GM20000 (cell line): ENCODE measurements around the gene CADM2.

Experiments
- DNase-seq: peaks from one replicate; pipeline ENCODE4 v3.0.0; 2012; ENCODE audit warnings: low spot score
- TF ChIP-seq, protein P1 (sequence below): IDR thresholded peaks from 2 replicates; pipeline ENCODE4 v1.5.1; 2012; ENCODE audit warnings: mild to moderate bottlenecking, control low read depth; ENCODE audit errors: extremely low read depth, missing control alignments

The CADM2 gene

GRCh38 chr3:85161544-85161943 is 202.8 kb downstream of the CADM2 start:
- DNase-seq = no peak
- TF ChIP-seq, protein P1, sequence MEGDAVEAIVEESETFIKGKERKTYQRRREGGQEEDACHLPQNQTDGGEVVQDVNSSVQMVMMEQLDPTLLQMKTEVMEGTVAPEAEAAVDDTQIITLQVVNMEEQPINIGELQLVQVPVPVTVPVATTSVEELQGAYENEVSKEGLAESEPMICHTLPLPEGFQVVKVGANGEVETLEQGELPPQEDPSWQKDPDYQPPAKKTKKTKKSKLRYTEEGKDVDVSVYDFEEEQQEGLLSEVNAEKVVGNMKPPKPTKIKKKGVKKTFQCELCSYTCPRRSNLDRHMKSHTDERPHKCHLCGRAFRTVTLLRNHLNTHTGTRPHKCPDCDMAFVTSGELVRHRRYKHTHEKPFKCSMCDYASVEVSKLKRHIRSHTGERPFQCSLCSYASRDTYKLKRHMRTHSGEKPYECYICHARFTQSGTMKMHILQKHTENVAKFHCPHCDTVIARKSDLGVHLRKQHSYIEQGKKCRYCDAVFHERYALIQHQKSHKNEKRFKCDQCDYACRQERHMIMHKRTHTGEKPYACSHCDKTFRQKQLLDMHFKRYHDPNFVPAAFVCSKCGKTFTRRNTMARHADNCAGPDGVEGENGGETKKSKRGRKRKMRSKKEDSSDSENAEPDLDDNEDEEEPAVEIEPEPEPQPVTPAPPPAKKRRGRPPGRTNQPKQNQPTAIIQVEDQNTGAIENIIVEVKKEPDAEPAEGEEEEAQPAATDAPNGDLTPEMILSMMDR = no peak

- DNase-seq = no peak
- TF ChIP-seq, protein P1 = no peak
Observed at GRCh38 chr3:85162905-85163304, 204.1 kb downstream of the CADM2 start.

- no peak for DNase-seq
- TF ChIP-seq, protein P1 = no peak
Observed at GRCh38 chr3:85164436-85164835, 205.6 kb downstream of the CADM2 start.

DNA sequence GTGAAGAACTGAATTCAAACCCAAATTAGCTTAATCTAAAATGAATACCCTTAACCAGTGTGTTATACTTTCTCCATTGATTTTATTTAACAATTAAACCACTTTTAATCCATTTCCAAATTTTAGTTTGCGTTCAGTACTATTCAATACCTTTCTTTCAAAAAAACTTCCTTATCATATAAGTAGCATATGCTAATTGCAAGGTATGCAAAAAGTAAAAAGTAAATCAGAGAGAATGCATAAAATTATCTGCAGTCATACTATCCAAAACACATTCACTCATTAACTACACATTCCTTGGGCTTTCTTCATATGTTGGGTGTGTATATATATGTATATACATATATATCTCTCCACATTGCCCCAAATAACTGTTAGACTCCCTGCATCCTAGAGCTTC is 208.8 kb downstream of the CADM2 start:
- TF ChIP-seq, protein P1 = no peak
- DNase-seq = no peak

DNA sequence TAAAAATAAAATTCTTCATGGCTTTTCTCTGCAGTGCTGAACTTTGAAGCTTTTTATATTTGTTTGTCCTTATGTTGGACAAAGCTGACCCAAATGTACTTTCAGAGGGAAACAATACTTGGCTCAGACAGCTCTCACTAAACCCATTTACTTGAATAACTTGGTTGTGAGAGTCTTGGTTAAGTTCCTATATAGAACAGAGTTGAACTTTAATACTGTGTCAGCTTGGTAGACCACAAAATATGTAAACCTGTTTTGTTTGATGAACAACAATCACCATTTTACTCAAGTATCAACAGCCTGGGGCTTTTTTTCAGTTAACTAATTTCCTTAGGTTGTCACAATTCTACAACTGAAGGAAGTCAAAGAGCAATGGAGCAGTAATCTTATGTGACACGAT is 211.9 kb downstream of the CADM2 start:
- TF ChIP-seq, protein P1 = no peak
- no peak for DNase-seq

DNA sequence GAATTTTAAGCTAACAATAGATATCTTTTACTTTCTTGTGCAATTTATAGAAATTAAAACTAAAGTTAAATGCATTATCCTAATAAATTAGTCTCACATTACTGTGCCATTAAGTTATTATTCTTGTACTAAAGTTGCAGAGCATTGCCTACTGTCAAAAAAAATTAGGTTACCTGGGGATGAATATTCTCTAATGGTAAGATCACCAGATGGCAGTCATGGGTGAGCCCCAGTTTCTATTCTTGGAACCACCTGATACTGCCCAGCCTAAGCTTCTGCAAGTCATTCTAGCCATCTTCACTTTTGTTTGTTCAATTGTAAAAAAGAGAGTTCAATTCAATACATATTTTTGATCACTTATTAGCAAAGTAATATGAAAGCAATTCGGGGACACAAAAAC is 213.2 kb downstream of the CADM2 start:
- no peak for DNase-seq
- TF ChIP-seq, protein P1 = no peak

GRCh38 chr3:85176799-85177198 is 218.0 kb downstream of the CADM2 start:
- DNase-seq = no peak
- TF ChIP-seq, protein P1 = no peak
